Activated T-cell treated with anti-CD3 and anti-CD28 coated beads for 48 hours (primary cell): ENCODE measurements around the gene WNK2.
"Not testable (repeated sequence)": the region's sequence is repeated elsewhere in the genome, so short reads cannot be mapped to it uniquely, and the experiment has no call there.

Source experiments
- DNase-seq: peaks from one replicate; pipeline ENCODE4 v3.0.0-alpha.2; 2020; ENCODE audit warnings: low read depth

WNK2 gene

DNA sequence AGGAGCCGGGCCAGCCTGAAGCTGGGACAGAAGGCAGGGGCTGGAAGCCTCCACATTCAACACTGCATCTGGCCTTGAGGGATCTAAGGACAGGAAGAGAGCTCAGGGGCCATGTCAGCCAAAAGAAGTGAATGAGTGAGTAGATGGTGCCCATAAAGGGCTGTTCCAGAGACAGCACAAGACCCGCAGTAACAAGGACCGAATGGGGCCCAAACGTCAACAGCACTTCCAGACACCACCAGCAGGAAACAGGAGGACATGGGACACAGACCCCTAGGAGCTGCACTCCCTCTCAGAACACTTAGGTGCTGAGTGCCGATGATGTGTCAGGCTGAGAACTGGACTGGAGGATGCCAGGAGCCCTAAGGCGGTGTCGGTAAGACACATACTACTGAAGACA lies 152.8 kb downstream of the WNK2 start:
- no peak for DNase-seq

DNA sequence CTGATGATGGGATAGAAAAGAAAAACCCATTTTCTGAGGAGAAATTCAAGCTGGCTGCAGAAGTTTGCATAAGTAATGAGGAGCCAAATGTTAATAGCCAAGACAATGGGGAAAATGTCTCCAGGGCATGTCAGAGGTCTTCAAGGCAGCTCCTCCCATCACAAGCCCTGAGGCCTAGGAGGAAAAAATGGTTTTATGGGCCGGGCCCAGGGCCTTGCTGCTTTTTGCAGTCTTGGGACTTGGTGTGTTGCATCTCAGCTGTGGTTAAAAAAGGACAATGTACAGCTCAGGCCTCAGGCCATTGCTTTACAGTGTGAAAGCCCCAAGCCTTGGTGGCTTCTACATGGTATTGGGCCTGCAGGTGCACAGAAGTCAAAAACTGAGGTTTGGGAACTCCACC lies 154.3 kb downstream of the WNK2 start:
- DNase-seq: not testable (repeated sequence)

DNA sequence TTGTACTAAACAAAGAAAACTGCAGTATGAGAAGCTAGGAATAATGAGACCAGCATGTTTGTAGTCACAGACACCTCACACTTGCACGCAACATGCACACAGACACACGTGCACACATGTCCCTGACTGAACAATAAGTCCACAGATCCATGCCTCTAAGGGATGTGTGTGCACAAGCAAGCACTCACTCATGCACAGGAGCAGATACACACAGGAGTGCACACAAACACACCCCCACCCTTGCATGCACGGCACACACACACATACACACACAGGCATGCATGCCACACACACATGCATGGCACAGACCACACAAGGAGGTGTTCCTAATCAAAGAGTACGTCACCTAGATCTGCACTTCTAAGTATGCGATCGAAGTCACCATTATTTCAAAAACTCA lies 156.2 kb downstream of the WNK2 start:
- DNase-seq: no peak

DNA sequence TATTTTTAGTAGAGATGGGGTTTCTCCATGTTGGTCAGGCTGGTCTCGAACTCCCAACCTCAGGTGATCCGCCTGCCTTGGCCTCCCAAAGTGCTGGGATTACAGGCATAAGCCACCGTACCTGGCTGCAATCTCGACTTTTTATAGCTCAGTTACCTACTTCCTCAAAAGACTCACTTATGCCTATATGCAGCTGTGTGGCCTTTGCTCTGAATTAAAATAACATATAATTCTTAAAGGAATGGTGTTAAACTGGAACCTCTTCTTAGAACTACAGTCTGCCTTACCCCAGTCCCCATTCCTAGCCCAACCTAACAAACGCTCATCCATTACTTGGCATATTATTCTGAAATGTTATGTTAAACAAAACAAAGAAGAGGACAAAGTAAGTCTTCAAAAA lies 157.9 kb downstream of the WNK2 start:
- DNase-seq: not testable (repeated sequence)

DNA sequence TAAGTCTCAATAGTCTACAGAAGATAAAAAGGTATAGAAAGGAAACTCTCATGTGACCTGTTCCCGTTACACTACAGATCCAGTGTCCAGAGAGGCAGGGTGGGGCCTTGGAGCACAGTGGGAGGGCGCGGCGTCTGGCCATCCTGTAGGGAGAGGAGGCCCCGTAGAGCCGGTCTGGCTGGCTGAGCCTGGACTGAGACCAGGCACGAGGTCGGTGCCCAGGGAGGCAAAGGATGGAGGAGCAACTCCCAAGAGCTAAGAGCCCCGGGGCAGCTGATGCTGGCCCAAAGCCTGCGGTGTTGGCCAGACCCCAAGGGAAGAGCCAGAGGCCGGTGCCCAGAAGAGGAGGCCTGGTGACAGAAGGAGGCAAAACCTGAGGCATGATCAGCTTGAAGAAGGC lies 158.5 kb downstream of the WNK2 start:
- not testable (repeated sequence) for DNase-seq

DNA sequence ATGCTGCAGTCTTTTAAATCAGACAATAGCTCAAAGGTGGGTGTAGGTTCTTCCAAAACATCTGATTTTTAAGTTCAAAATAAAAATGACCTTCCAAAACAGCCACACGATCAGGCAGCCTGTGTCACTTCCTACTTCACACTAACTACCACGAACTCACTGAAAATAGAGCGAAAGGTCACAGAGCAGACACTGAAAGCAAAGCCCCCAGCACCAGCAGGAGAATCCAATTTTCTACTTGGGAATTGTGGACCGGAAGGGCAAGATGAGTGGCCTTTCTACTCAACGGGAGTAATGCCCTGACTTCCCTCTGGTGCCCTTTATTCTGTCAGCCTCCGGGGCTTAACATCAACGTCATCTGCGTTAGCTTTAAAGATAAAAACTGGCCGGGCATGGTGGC lies 159.7 kb downstream of the WNK2 start:
- no peak for DNase-seq

DNA sequence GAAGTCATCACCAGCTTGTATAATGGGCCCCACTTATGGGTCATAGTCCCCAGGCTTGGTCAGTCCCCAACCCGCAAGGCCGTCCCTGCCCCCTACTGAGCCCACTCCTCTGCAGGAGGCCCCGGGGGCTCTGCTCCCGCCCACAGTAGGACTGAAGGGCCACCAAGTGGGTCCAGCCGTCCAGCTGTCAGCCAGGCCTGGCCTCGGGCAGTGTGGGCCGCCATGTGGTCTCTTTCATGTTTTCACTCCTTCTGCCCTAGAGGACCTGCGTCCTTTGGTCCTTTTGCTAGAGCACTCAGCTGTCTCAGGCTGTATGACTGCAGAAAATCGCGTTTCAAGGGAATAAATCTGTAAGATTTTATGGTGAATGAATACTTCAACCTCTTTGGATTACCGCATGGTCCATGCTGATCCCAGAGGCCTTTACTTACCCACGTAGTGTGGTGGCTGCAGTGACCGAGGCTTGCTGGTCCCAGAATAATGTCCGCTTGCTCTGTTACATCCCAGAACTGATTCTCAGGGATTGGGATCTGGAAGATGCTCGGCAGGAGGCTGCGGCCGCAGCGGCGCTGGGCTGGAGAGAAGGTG lies 161.8 kb downstream of the WNK2 start:
- no peak for DNase-seq

DNA sequence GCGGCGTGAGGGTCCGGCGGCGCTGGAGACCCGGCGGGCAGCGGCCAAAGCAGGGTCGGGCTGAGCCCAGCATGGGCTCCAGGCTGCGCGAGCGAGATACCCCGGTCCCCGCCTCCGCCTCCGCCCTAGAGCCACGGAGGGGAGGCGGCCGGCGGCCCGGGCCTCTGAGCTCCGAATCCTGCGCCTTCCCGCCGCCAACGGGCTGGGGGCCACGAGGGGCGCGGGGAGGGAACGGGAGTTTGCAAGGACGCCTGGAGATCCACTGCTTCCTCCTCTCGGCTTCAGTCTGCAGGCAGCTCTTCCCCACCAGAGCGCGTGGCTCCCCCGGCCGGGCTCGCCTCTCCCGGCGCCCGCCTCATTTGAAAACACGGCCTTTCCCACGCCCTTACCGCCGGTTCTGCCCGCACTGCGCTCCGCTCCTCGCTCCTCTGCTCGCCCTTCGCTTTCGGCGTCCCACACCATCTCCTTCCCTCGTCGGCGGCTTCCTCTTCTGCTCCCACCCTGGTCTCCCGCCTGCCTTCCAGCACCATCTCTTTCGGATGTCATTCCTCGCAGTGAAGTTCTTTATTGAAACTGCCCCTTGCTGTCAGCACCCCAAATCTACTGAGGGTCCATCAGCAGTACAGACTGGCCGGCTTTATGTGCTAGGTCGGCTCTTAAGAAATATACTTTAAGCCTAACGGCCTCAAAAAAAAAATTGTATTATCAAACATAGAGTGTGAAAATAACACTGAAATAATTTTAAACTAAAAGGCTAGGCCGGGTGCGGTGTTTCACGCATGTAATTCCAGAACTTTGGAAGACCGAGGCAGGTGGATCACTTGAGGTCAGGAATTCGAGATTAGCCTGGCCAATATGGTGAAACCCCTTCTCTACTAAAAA lies 162.5 kb downstream of the WNK2 start:
- no peak for DNase-seq

DNA sequence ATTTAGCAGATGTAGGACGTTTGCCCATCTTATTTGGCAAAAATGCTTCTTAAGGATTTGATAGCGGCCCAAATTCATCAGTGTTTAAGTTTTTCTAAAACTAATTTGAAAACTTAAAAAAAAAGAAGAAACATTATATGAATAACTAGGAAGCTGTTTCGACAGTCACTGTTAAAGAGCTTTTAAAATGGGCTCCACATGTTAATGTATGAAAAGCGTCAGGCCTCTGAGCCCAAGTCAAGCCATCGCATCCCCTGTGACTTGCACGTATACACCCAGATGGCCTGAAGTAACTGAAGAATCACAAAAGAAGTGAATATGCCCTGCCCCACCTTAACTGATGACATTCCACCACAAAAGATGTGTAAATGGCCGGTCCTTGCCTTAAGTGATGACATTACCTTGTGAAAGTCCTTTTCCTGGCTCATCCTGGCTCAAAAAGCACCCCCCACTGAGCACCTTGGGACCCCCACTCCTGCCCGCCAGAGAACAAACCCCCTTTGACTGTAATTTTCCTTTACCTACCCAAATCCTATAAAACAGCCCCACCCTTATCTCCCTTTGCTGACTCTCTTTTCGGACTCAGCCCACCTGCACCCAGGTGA lies 163.5 kb downstream of the WNK2 start:
- DNase-seq: not testable (repeated sequence)

DNA sequence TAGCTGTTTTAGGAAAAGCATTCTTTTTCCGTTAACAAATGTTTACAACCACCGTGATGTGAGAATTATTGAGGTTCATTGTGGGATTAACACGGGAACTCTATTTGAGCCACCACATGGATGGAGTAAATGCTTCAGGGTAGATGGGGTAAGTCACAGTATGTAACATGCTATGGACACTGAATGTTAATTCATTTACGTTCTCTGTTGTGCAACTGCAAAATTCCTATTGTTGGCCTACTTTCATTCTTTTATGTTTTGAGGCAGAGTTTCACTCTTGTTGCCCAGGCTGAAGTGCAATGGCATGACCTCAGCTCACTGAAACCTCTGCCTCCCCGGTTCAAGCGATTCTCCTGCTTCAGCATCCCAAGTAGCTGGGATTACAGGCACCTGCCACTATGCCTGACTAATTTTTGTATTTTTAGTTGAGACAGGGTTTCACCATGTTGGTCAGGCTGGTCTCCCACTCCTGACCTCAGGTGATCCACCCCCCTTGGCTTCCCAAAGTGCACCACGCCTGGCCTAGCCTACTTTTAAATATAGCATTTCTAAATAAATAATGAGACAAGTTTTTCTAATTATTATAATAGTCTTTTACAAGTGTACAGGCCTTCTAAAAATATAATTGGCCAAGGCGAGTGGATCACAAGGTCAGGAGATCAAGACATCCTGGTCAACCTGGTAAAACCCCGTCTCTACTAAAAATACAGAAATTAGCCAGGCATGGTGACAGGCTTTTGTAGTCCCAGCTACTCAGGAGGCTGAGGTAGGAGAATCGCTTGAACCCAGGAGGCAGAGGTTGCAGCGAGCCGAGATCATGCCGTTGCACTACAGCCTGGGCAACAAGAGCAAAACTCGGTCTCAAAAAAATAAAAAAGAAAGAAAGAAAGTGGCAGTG lies 169.7 kb downstream of the WNK2 start:
- not testable (repeated sequence) for DNase-seq

DNA sequence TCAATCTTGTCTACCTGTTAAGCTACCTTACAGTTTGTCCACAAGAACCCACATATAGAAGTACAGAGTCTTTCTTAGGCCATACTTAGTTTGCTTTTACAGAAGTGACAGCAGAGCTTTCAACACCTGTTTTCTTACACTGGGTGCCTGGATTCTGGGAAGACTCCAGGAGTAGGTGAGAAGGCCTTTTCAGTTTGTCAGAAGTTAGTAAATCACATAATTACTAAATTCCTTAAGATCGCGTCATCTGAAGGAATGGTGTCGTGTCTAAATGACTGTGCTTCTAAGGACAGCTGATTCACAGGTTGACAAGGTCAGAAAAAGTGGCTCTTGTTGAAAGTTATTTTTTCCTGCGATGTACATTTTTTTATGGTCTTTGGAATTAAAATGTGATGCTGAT lies 170.5 kb downstream of the WNK2 start:
- DNase-seq: no peak

DNA sequence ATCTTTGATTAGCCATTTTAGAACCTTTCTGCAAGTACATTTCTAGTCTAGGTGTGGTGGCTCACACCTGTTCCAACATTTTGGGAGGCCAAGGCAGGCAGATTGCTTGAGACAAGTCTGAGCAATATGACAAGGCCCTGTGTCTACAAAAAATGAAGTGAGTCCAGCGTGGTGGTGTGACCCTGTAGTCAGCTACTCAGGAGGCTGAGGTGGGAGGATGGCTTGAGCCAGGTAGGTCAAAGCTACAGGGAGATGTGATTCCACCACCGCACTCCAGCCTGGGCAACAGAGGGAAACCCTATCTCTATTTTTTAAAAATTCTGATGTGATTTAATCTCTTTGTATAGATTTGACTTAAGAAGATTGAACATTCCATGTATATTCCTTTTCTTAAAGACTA lies 171.9 kb downstream of the WNK2 start:
- no peak for DNase-seq

DNA sequence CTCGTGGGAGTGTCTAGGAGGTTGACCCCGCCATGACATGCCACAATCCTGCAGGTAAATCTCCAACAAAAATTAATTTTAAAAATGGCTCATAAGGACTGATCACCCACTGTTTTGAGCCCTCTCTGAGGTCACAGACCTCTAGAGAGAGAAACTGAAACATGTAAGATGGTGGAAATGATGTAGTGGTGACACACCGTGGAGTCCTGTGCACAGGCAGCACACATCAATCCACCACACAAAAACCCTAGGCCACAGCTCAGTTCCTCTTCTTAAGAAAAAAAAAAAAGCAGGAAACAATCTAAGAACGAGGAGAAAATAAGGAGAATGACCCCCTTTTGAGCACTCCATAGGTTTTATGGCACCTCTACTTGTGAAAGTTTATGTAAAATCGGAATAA lies 173.7 kb downstream of the WNK2 start:
- DNase-seq: no peak

DNA sequence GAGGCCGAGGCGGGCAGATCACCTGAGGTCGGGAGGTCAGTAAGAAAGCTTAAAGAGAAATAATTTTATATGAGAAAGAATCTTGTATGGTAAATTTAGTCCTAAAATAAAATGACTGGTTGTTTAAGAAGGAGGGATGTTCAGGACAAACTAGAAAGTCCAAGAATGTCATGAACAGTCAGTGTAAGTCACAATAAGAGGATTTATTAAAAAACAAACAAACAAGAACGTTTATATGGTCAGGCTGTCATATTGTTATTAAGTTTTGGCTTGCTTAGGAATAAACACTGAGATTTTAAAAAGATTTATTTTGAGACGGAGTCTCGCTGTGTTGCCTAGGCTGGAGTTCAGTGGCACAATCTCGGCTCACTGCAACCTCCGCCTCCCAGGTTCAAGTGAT lies 176.0 kb downstream of the WNK2 start:
- not testable (repeated sequence) for DNase-seq

DNA sequence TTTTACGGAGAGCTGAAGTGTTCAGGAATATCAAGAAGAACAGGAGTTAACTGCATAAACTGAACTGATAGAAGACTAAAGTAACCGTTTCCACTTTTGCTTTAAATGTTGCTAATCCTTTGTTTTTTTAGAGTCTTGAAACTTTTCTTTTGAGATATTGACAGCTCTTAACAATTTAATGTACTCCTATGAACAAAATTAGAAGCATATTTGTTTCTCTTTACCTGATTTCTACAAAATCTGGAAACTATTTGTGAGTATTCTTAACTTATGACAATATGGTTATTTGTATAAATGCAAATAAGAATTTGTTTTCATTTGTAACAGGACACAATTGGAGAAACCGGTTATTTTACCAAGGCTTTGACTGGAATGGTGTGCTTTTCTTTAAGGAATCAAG lies 178.1 kb downstream of the WNK2 start:
- DNase-seq: no peak

DNA sequence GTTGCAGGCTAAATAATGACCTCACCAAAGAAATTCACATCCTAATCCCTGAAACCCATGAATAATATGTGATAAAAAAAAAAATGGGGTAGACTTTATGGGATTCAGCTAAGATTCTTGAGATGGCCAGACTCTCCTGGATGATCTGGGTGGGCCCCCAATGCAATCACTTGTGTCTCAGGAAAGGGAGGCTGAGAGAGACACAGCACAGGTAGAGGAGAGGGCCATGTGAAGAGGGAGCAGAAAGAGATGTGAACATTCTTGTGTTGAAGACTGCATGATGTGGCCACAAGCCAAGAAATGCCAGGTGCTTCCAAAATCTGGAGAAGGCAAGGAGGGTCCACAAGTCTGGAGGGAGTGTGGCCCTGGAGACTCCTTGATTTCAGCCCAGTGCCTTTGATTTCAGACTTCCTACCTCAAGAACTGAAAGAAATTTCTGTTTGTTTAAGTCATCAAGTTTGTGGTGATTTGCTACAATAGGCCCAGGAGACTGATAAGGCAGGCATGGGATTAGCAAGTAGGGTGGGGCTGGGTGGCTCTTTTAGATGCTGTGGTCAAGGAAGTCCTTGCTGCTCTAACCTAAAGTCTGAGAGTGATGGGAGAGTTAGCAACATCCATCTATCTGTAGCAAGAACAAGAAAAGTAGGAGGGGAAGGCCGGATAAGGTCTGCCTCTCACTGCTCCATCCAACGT lies 180.9 kb downstream of the WNK2 start:
- no peak for DNase-seq

DNA sequence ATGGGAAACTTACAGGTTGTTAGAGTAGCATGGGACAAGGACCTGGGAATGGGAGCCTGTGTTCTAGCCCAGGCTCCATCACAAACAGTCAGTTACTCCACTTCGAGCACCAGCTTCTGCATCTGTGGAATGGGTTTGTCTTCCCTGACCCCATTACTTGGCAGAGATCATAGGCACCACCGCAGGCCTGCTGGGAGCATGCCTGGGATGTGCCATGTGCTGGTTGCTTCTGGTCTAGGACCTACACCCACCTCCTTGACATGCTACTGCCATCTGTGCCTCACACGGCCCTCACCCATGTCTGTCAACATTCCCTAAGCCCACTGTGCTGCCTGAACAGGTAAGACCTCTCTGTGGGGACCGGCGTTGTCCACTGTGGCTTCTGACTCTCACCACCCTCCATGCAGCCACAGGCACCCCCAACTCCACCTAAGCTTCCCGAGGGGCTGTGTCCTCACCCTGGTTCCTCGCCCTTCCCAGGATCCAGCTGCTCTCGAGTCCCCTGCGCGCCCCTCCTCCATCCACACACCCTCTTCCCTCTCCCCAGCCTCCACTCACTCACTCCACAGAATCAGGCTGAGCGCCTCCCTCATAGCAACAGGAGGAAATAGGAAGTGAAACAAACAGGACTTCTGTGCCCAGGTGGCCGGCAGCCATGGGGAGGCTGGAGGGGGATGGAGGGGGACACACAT lies 181.6 kb downstream of the WNK2 start:
- DNase-seq: no peak

DNA sequence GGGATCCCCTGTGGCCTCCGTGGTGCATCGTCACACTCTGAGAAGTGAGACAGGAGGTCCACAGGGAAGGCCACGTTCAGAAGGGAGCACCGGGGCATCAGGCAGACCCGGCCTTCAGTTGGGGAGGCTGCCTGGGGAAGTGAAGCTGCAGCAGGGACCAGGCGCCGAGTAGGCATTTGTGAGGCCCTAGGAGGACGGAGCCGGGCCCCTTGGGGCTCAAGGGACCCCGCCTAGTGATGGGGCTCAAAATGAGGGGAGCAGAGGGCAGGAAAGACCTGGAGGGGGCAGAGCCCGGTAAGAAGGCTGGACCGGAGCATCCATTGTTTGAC lies 182.1 kb downstream of the WNK2 start:
- no peak for DNase-seq

DNA sequence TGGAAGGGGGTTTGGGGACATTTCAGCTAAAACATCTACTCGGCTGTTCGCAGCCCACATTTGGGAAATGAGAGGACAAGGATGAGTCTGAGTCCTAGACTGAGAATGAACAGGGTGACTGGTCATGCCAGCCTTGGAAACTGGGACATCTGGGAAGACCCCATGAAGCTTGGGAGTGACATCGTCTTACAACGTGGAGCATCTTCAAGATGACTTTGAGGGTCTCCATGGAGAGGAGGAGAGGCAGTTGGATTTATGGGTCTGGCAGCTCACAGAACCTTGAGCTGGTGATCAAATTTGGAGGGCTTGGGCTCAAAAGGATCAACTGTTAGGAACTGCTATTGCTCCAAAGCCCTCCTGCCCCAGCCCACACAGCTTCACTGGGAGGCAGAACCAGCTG lies 182.5 kb downstream of the WNK2 start:
- not testable (repeated sequence) for DNase-seq

DNA sequence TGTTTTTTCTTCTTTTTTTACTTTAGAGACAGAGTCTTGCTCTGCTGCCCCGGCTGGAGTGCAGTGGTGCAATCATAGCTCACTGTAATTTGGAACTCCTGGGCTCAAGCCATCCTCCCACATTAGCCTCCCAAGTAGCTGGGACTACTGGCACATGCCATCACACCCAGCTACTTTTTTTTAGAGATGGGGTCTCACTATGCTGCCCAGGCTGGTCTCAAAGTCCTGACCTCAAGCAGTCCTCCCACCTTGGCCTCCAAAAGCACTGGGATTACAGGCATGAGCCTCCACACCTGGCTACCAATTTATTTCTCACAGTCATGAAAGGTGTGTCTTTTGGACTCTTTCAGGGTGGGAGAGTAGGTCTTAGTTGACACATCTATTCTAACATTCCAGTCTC lies 184.5 kb downstream of the WNK2 start:
- no peak for DNase-seq

DNA sequence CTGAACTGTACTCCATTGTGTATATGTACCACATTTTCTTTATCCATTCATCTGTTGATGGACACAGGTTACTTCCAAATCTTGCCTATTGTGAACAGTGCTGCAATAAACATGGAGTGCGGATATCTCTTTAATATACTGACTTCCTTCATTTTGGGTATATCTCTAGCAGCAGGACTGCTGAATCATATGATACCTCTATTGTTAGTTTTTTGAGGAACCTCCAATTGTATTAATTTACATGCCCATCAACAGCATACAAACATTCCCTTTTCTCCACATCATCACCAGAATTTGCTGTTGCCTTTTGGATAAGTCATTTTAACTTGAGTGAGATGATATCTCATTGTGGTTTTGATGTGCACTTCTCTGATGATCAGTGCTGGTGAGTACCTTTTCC lies 185.7 kb downstream of the WNK2 start:
- DNase-seq: no peak
